GM23248 (cell line): ENCODE measurements around the gene CD3D. TPM values are rescaled to one million over a fixed set of nuclear protein-coding genes. Genes with fewer than 3 reads are reported as not detected.

Source experiments
- DNase-seq: peaks from one replicate; pipeline ENCODE4 v3.0.0-alpha.2; 2015
- H2AFZ ChIP-seq: fragments of 200-600 bp; sonication (generic); 2 replicates; pipeline ENCODE4 v1.6.1; 2016; ENCODE audit warnings: antibody characterized with exemption
- H3F3A ChIP-seq: fragments of 200-600 bp; sonication (generic); 2 replicates; pipeline ENCODE4 v1.6.1; 2016; ENCODE audit warnings: mild to moderate bottlenecking, antibody characterized with exemption, mixed run types; ENCODE audit not compliant: insufficient read depth
- H3K27ac ChIP-seq: fragments of 200-600 bp; sonication (generic); 2 replicates; pipeline ENCODE4 v1.5.1; 2016; ENCODE audit warnings: mild to moderate bottlenecking
- H3K27me3 ChIP-seq: fragments of 200-600 bp; sonication (generic); replicated peaks from 2 replicates; pipeline ENCODE4 v1.6.1; 2016; ENCODE audit warnings: mild to moderate bottlenecking; ENCODE audit not compliant: insufficient read depth
- H3K36me3 ChIP-seq: fragments of 200-600 bp; sonication (generic); 2 replicates; pipeline ENCODE4 v1.6.1; 2016; ENCODE audit warnings: low read depth, mild to moderate bottlenecking
- H3K4me1 ChIP-seq: fragments of 200-600 bp; sonication (generic); 2 replicates; pipeline ENCODE4 v1.6.1; 2016; ENCODE audit warnings: mild to moderate bottlenecking; ENCODE audit not compliant: insufficient read depth
- H3K4me2 ChIP-seq: fragments of 200-600 bp; sonication (generic); one replicate; pipeline ENCODE4 v1.6.1; 2016; ENCODE audit warnings: mild to moderate bottlenecking; ENCODE audit not compliant: unreplicated experiment
- H3K4me3 ChIP-seq: fragments of 200-600 bp; sonication (generic); 2 replicates; pipeline ENCODE4 v1.5.1; 2016; ENCODE audit warnings: mild to moderate bottlenecking
- H3K79me2 ChIP-seq: fragments of 200-600 bp; sonication (generic); 2 replicates; pipeline ENCODE4 v1.6.1; 2016; ENCODE audit warnings: mild to moderate bottlenecking; ENCODE audit not compliant: insufficient read depth
- H3K9ac ChIP-seq: fragments of 200-600 bp; sonication (generic); 2 replicates; pipeline ENCODE4 v1.6.1; 2016; ENCODE audit warnings: mild to moderate bottlenecking
- H3K9me2 ChIP-seq: fragments of 200-600 bp; sonication (generic); 2 replicates; pipeline ENCODE4 v1.6.1; 2016; ENCODE audit warnings: mixed run types, mild to moderate bottlenecking, moderate library complexity; ENCODE audit not compliant: insufficient read depth
- H3K9me3 ChIP-seq: fragments of 200-600 bp; sonication (generic); one replicate; pipeline ENCODE4 v1.6.1; 2017; ENCODE audit warnings: low read depth
- H4K20me1 ChIP-seq: fragments of 200-600 bp; sonication (generic); 2 replicates; pipeline ENCODE4 v1.6.0; 2016; ENCODE audit not compliant: insufficient read depth
- EZH2 ChIP-seq: fragments of 200-600 bp; sonication (generic); IDR thresholded peaks from 2 replicates; pipeline ENCODE4 v1.6.1; 2018; ENCODE audit warnings: antibody characterized with exemption, mild to moderate bottlenecking; ENCODE audit not compliant: insufficient read depth, poor library complexity, severe bottlenecking
- EZH2phosphoT487 ChIP-seq: fragments of 200-600 bp; sonication (generic); IDR thresholded peaks from 2 replicates; pipeline ENCODE4 v1.6.1; 2018; ENCODE audit warnings: antibody characterized with exemption, moderate library complexity, mild to moderate bottlenecking, low read depth; ENCODE audit not compliant: insufficient read depth
- WGBS, 2 experiments: methylation state at CpG; one replicate each; pipeline ENCODE4 v1.1.6; 2015 to 2017; ENCODE audit warnings: low lambda C conversion rate in 2 of 2, low coverage in 1 of 2; ENCODE audit errors: missing lambda C conversion rate in 2 of 2; 5-methylcytosine and 5-hydroxymethylcytosine counted together
- in situ Hi-C: fragments of 300-500 bp; cut with MboI; formaldehyde crosslinking; loops from 2 replicates; pipeline ENCODE4 v1.15.0; 2020
- polyA plus RNA-seq: library from polyadenylated mRNA; unstranded; fragments of >200 nt; fragmentation: Nextera tagmentation; extraction: Ambion mirVana; gene quantifications from 2 replicates; pipeline ENCODE4 v1.2.1, GENCODE V29; 2016
- total RNA-seq: library from RNA; depleted of rRNA; stranded (reverse); fragments of >200 nt; shearing (Covaris generic); gene quantifications from 2 replicates; pipeline ENCODE4 v1.2.3, GENCODE V29; 2014

Gene CD3D
- total and polyA plus RNA-seq, 2 experiments from 2014 or later, result not detected

DNA sequence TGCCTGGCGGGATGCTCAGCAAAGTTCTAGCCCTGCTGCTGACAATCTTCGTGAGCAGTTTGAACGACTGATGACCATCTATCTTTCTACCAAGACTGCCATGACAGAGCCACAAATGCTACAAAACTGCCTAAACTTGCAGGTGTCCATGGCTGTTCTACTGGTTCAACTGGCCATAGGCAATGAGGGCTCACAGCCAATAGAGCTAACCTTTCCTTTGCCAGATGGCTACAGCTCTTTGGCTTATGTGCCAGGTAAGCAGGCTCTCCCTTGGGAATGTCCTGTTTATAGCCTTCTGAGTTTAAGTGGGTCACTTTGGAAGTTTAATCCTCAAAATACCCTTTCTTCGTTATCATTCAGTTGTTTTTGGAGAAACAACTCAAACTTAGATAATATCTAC, 37.0 kb upstream of the CD3D start:
- 97 to 98% methylated on average over 4 of the region's 4 CpGs for WGBS, 2 experiments
- H3K4me3 ChIP-seq, result no peak overlapping the region
- no peaks in the 10 kb centered on the region for H3K9me2 ChIP-seq
- in situ Hi-C loops, result no loop called here
- no peak overlapping the region for H3K4me2 ChIP-seq
- no peaks in the 10 kb centered on the region for H4K20me1 ChIP-seq
- peaks cover 57% of the 10 kb centered on the region for H3K36me3 ChIP-seq
- H3F3A ChIP-seq, result no peaks in the 10 kb centered on the region
- no peaks in the 10 kb centered on the region for H3K9me3 ChIP-seq
- no peaks in the 10 kb centered on the region for H3K79me2 ChIP-seq
- TF ChIP-seq EZH2phosphoT487 (no peak), EZH2 (no peak)
- no peak overlapping the region for H3K9ac ChIP-seq
- H3K27ac ChIP-seq, result no peak overlapping the region
- H3K27me3 ChIP-seq, result no peaks in the 10 kb centered on the region
- H2AFZ ChIP-seq, result no peak overlapping the region
- no peaks in the 10 kb centered on the region for H3K4me1 ChIP-seq
- DNase-seq, result no peak

DNA sequence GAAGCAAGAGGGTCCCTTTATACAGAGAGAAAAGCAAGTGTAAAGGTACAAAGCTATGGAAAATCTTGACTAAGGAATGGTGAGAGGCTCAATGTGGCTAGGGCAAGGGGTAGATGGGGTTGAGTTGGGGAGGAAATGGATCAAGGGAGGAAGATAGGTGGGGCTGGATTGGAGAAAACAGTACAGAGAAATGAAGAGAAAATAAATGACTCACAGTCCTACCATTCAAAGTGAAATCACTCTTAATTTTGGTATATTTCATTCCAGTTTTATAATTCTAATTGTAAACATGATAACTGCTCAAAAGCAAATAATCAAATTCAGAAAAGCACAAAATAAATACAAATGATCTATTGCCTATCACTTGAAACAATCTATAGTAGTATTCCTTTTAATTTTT, 33.5 kb upstream of the CD3D start:
- H3K79me2 ChIP-seq, result no peaks in the 10 kb centered on the region
- H3K27me3 ChIP-seq, result no peaks in the 10 kb centered on the region
- H3K9me3 ChIP-seq, result no peaks in the 10 kb centered on the region
- H3K27ac ChIP-seq, result no peak overlapping the region
- no peak for TF ChIP-seq EZH2
- no peak for TF ChIP-seq EZH2phosphoT487
- no peaks in the 10 kb centered on the region for H3F3A ChIP-seq
- H3K9ac ChIP-seq, result no peak overlapping the region
- H3K4me1 ChIP-seq, result no peaks in the 10 kb centered on the region
- H3K4me3 ChIP-seq, result no peak overlapping the region
- H3K9me2 ChIP-seq, result no peaks in the 10 kb centered on the region
- DNase-seq, result no peak
- peaks cover 63% of the 10 kb centered on the region for H3K36me3 ChIP-seq
- no peaks in the 10 kb centered on the region; the same call in 1 of the 2 replicates for H4K20me1 ChIP-seq
- in situ Hi-C loops, result no loop called here
- no peak overlapping the region for H3K4me2 ChIP-seq
- H2AFZ ChIP-seq, result no peak overlapping the region

DNA sequence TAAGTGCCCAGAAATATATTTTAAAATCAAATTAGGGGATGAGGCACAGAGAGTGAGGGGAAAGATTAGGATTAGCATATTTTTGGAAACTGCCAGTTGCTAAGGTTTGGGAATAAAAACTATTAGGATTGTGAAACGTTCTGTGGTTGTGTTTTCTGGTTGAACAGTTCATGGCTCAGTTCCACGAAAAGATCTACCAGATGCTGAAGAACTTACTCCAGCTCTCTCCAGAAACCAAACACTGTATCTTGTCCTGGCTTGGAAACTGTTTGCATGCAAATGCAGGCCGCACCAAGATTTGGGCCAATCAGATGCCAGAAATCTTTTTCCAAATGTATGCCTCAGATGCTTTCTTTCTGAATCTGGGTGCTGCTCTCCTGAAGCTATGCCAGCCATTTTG, 32.2 kb upstream of the CD3D start:
- no peak overlapping the region for H3K9ac ChIP-seq

DNA sequence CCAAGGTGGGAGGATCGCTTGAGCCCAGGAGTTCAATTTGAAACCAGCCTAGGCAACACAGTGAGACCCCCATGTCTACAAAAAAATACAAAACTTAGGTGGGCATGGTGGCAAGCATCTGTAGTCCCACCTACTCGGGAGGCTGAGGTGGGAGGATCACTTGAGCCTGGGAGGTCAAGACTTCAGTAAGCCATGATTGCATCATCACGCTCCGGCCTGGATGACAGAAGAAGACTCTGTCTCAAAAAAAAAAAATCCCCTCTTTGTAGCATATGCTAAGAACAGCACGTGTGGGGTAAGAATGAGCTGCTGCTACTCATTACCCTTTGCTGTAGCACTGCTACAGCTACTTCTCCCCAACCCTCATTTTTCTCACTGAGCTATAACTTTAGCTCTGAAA, 31.4 kb upstream of the CD3D start:
- no peak overlapping the region for H3K4me2 ChIP-seq
- no peaks in the 10 kb centered on the region; the same call in 1 of the 2 replicates for H4K20me1 ChIP-seq
- H3K4me3 ChIP-seq, result no peak overlapping the region
- H3K9me3 ChIP-seq, result no peaks in the 10 kb centered on the region
- H3K9me2 ChIP-seq, result no peaks in the 10 kb centered on the region
- 78 to 79% methylated on average over 5 of the region's 5 CpGs for WGBS, 2 experiments
- H3K27ac ChIP-seq, result no peak overlapping the region
- TF ChIP-seq EZH2, result no peak
- TF ChIP-seq EZH2phosphoT487, result no peak
- no peaks in the 10 kb centered on the region for H3K79me2 ChIP-seq
- no peaks in the 10 kb centered on the region for H3K27me3 ChIP-seq
- peaks cover 76% of the 10 kb centered on the region for H3K36me3 ChIP-seq
- H3K4me1 ChIP-seq, result no peaks in the 10 kb centered on the region
- no peaks in the 10 kb centered on the region for H3F3A ChIP-seq
- in situ Hi-C loops, result no loop called here
- no peak overlapping the region for H2AFZ ChIP-seq
- no peak for DNase-seq
- no peak overlapping the region for H3K9ac ChIP-seq

More for the DNA sequence above, 32.2 kb upstream of the CD3D start:
- no peaks in the 10 kb centered on the region for H3K9me2 ChIP-seq
- no peak overlapping the region for H3K27ac ChIP-seq
- H3K79me2 ChIP-seq, result no peaks in the 10 kb centered on the region
- H3K4me3 ChIP-seq, result no peak overlapping the region
- H2AFZ ChIP-seq, result no peak overlapping the region
- TF ChIP-seq EZH2, result no peak
- no peak for TF ChIP-seq EZH2phosphoT487
- H3K27me3 ChIP-seq, result no peaks in the 10 kb centered on the region
- H3K9me3 ChIP-seq, result no peaks in the 10 kb centered on the region
- no peaks in the 10 kb centered on the region for H3K4me1 ChIP-seq
- in situ Hi-C loops, result no loop called here
- peaks cover 71% of the 10 kb centered on the region for H3K36me3 ChIP-seq
- WGBS, 2 experiments, result 14 to 20% methylated on average over 3 of the region's 3 CpGs
- H4K20me1 ChIP-seq, result no peaks in the 10 kb centered on the region; the same call in 1 of the 2 replicates
- H3F3A ChIP-seq, result no peaks in the 10 kb centered on the region
- DNase-seq, result peak; percentile 51
- H3K4me2 ChIP-seq, result no peak overlapping the region

DNA sequence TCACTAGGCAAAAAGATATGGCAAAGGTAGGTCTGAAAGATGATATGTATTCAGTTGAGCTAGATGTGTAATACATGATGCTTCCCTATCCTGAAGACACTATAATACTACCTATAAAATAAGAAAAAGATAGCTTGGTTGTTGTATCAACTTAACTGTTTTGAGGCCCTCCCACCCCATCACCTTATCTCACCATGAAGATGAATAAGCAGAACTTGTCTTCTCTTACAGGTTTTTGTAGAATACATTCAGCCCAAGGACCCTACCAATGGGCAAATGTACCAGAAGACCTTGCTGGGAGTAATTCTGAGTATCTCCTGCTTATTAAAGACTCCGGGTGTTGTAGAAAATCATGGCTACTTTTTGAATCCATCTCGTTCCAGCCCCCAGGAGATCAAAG, 30.8 kb upstream of the CD3D start:
- Histone ChIP-seq H3K9me2 (no peaks in the 10 kb centered on the region), H4K20me1 (no peaks in the 10 kb centered on the region; the same call in 1 of the 2 replicates), H3K27ac (no peak overlapping the region), H3K9me3 (no peaks in the 10 kb centered on the region), H3K4me3 (no peak overlapping the region), H3K79me2 (no peaks in the 10 kb centered on the region), H3K27me3 (no peaks in the 10 kb centered on the region), H3K4me1 (no peaks in the 10 kb centered on the region), H3K9ac (no peak overlapping the region), H3K36me3 (peaks cover 75% of the 10 kb centered on the region), H3K4me2 (no peak overlapping the region), H2AFZ (no peak overlapping the region), H3F3A (no peaks in the 10 kb centered on the region)
- TF ChIP-seq EZH2 (no peak), EZH2phosphoT487 (no peak)
- no peak for DNase-seq
- in situ Hi-C loops, result no loop called here
- WGBS, 2 experiments, result 91 to 100% methylated on average over 2 of the region's 2 CpGs
